ELR (cell line): ENCODE data around the gene CXorf65.
A peak's percentile ranks its signal among the peaks of the same experiment; 100 is the strongest.

Experiments used
- DNase-seq: peaks from one replicate; pipeline ENCODE4 v3.0.0-alpha.2; 2015; ENCODE audit warnings: low read depth

Gene CXorf65

DNA sequence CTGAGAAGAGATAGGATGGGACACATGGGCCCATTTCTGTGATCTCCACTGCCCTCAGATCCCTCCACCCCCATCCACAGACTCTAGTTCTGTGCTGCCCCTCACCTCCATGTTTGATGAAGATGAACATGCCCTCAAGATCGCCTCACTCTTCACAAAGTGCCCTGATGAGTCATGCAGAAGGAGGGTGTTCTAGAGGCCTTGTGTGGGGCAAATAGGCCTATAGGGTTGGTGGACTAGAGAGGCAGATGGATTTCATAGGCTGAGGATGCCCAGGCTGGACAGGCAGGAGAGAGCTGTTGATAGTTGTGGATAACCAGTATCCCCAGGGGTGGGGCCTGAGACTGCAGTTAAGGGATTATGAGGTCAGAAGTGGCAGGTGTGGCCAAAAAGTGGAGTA, at the start of gene CXorf65:
Gene CXorf65, minus strand, starts transcription at position 314 of the 400 bp plus-strand sequence. Its CDS starts 184 bp downstream, at position 130.
- no peak for DNase-seq

DNA sequence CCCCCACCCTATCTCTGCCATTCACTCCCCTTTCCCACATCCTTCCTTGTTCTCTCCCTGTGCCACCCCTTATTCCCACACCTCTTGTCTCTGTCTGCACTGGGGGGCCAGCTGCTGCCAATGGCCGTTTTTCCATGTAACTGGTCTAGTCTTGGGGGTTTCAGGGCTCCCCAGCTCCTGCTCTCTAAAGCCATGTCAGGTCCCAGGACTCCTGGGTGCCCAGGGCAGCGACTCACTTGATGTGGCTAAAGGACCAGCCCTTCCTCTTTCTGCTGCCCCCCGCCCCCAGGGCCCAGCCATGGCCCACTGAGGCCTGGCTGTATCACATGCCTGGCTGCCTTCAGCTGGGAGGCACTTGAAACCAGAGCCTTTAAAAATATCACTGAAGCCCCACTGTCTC, 48.1 kb upstream of the CXorf65 start:
- no peak for DNase-seq

DNA sequence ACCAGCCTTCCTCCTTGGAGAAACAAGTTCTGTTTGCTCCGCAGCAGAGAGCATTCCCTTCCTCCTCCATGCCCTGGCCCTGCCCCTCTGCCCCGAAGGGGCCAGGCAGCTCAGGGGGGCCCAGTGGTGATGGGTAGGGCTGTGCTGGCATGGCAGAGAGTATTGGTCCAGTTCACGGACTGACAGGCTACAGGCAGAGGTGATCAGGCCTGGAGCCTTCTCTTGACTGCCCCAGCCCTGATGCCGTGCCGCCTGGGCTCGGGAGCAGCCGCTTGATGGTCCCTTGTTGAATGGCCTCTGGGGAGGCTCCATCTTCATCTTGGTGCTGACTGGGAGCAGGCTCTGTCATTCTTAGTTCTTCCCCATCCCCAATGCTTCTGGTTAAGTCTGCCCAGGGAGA, 47.7 kb upstream of the CXorf65 start:
- DNase-seq, result no peak

DNA sequence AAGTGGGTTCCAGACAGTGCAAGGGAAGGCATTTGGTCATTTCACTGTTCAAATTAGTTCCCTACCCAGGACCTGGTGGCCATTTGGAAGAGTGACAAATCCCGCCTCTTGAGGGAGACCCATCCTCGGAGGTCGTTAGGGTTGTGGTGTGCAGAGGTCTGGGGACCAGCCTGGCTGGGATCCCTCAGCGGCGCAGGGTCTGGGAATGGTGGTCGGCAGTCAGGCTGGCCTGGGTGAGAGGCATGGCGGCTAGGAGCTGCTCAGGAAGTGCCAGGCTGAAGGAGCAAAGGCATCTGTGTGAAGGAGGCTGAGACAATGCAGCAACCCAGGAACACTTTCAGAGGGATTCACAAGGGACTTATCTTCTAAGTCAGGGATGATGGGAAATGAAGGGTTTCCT, 44.8 kb upstream of the CXorf65 start:
- no peak for DNase-seq

DNA sequence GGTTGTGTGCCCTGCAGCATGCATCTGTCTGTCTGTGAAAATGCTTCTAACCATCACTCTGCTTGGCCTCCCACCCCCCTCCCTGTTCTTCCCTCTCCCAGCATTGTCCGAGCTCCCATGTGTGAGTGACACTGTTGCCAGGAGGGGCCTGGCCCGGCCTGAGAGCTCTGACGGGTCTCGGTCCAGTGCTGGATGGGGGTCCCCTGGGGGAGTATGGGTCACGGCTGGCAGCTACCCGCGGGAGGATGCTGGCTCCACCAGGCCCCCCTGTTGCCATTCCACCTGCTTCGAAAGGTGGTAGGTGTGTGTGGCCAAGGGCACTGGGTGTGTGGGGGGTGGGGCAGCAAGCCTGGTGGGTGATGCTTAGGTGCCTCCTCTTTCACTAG, 41.7 kb upstream of the CXorf65 start:
- no peak for DNase-seq

DNA sequence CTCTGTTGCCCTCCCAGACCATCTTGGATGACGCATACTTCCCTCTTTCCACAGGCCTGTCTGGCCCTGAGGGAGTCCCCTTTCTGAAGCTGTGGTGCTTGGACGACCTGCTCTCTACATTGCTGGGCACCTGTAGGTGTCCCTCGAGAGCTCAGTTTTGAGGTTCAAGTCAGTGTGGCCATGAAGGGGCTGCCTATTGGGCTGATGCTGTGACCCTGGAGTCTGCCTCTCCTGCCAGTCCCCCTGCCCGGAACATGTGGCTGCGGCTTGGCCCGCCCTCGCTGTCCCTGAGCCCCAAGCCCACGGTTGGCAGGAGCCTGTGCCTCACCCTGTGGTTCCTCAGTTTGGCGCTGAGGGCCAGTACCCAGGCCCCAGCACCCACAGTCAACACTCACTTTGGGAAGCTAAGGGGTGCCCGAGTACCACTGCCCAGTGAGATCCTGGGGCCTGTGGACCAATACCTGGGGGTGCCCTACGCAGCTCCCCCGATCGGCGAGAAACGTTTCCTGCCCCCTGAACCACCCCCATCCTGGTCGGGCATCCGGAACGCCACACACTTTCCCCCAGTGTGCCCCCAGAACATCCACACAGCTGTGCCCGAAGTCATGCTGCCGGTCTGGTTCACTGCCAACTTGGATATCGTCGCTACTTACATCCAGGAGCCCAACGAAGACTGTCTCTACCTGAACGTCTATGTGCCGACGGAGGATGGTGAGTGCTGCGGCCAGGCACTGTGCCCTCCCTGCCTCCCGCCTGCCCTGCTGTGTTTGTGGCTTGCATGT, 41.1 kb upstream of the CXorf65 start:
- peak; percentile 8 for DNase-seq

DNA sequence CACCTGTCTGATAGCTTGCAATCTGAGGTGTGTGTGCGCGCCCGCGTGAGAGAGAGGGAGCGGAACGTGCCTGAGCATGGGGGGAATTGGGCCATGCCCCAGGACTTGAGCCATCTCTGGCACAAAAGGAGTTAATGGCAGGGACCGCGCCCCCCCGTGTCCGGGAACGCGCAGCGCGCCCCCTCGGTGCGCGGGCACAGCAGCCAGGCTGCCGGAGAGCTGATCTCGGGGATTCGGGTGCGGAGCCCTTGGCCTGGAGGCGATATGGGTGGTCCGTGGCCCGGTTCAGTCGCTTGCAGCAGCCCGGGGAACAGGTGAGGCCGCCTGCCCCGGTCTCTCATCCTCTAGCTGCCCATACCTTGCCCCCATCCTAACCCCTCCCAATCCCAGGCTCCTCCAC, 38.1 kb upstream of the CXorf65 start, which contains the start of gene NLGN3:
Gene NLGN3, plus strand, starts transcription at position 191 of the 400 bp plus-strand sequence. CDS start 2,909 bp downstream, outside the sequence.
- DNase-seq, result peak; percentile 2

DNA sequence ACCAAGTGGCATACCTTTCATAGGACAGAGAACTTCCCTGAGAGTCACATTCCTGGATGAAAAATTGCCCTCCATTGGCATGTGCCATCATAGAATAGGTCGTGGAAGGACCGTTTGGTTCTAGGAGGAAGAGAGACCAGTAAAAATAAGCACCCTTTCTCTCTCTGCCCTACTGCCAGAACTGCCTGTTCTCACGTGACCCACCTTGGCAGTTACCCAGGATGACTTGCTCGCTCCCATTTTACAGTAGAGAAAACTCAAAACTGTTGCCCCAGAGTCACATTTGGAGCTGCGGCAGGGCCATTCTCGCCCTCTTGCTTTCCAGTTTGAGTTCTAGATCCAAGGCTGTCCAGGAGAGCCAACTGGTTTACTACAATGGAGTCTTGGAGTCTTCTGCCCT, 37.0 kb upstream of the CXorf65 start:
- no peak for DNase-seq

DNA sequence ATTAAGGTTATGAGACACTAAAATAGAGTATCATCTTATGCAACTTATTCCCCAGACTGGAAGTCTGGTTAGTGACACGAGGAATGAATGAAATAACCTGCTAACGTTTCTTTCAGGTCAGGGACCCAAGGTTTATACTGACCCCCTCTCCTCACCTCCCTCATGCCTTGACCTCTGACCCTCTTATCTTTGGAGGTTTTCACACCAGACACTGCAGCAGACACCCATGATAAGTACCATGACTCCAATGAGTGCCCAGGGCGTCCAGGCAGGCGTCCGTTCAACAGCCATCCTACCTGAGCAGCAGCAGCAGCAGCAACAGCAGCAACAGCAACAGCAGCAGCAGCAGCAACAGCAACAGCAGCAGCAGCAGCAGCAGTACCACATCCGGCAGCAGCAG, 33.9 kb upstream of the CXorf65 start:
- DNase-seq, result no peak

DNA sequence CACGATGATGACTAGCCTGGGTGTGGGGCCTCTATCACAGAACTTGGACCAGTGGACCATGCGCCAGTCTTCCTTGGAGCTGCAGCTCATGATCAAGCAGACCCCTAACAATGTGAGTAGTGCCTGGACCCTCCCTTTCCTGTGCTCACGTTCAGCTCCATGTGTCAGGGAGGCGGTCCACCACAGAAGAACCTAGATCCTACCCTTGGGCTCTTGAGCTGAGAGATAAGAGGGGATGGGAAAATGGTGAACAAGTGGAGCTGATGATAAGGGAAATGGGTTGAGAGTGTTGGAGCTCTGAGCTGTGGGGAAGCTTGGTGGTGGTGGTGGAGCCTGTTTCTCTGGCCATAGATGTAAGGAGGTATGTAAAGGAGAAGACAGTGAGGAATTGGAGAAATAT, 25.0 kb upstream of the CXorf65 start:
- no peak for DNase-seq

DNA sequence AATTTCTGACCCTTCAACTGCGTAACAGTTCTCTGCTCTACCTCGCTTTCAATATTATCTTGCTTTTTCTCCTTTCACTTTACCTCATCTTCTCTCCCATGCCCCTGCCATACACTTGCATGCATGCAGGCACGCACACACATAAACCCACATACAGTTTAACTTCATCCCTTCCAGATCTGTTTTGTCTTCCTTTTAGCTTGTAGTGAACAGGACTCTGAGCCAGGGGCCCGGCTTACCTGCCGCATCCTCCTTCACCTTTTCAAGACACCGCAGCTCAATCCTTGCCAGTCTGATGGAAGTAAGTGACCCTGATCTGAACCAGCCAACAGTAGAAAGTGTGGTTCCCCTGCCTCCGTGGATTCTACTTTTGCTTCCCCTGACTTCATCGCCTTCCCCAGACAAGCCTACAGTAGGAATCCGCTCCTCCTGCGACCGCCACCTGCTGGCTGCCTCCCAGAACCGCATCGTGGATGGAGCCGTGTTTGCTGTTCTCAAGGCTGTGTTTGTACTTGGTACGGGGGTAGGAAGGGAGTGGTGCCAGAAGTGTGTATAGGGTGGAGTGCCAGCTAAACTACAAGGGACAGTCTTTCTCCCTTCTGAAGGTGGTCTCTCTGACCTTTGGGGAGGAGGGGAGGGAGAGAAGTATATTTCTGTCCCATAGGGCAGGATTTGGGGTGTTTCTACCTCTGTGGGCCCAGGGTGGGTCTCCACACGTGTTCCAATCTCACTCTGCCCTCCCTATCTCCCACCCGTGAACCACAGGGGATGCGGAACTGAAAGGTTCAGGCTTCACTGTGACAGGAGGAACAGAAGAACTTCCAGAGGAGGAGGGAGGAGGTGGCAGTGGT, 22.6 kb upstream of the CXorf65 start:
- peak; percentile 53 for DNase-seq

DNA sequence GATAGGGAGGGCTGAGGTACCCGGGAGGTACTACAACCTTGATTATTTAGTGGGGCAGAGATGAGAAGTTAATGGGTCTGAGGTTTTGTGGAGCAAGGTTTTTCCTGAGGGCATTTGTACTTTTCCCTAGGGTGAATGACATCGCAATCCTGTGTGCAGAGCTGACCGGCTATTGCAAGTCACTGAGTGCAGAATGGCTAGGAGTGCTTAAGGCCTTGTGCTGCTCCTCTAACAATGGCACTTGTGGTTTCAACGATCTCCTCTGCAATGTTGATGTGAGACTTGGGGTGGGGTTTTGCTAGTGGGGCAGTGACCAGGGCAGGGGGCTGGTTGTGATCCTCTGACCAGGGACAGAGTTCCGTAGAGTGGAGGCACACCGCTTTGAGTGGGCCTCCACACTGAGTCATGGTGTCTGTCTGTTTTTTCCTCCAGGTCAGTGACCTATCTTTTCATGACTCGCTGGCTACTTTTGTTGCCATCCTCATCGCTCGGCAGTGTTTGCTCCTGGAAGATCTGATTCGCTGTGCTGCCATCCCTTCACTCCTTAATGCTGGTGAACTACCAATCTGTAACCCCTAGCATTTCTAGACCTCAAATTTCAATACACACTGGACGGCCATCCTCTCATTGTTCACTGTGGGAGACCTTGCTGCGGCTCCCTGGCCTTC, 21.8 kb upstream of the CXorf65 start:
- DNase-seq, result peak; percentile 47

DNA sequence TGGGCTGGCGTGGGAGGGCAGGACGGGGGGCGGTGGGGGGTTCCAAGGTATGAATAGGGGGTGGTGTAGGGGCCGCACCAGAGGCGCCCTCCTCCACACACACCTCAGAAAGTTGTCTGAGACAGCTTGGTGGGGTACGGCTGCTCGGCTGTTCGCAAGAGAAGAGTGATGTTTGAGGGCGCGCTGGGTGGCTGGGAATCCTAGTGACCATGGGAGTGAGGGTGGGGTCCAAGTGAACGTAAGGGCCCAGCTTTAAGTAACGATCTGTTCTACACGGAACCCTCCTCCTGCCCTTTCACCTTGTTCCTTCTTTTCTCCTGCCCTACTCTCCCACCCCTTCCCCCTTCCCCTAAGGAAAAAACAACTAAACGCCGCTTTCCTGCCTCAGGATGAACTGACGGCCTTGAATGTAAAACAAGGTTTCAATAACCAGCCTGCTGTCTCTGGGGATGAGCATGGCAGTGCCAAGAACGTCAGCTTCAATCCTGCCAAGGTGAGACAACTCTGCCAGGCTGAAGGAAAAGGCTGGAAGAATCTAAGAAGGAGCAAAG, 12.5 kb upstream of the CXorf65 start:
- DNase-seq, result no peak

DNA sequence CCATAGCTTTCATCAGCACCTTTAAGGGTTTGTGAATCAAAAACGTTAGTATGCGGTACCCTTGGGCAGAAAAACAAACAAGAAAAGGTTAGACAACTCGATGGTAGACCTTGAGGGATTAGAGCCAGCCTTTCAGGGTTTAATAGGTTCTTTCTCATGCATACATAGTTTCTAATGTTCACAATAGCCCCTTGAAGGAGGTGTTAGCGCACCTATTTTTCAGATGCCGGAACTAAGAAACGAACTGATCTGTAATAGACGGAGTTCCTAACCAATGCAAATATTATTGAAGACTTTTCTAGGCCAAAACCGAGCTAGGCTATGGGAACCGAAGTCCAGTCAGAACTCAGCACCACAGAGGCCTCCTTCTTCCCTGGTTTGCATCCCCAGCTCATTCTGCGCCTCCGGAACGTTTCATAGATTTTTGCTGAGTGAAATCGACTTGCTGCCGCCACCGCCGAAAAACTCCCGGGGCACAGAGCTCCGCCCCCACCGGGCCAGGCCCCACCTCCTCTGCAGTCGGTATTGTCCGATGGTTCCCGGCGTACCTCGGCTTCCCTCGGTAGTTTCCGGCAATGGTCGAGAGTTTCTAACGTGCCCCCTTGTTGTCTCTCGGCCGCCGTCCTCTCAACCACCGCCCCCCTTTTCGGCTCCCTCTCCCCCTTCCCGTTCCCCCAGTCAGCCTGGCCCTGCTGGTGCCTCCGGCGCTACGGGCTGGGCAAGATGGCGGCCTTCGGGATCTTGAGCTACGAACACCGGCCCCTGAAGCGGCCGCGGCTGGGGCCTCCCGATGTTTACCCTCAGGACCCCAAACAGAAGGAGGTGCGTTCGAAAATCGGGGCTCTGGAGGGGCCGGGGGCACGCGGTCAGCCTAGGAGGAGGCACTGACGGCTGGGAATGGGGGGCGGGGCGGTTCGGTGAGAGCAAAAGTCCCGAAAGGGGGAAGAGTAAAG, 11.8 kb upstream of the CXorf65 start, which contains the start of gene MED12:
Gene MED12, plus strand, starts transcription at position 565 of the 953 bp plus-strand sequence. Its CDS starts 159 bp downstream, at position 724.
- peak; percentile 79 for DNase-seq

DNA sequence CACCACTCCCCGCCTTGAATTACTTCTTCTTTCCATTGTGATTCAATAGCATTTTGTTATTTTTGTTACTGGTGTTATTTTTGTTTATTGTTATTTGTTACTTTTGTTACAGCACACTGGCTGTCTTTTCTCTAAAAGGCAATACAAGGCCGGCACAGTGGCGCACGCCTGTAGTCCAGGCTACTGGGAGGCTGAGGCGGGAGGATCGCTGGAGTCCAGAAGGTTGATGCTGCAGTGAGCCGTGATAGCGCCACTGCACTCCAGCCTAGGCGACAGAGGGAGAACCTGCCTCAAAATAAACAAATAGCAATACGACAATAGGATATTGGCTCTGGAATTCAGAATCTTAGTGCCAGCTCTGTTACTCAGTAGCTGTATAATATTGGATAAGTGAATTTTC, 10.8 kb upstream of the CXorf65 start:
- no peak for DNase-seq

DNA sequence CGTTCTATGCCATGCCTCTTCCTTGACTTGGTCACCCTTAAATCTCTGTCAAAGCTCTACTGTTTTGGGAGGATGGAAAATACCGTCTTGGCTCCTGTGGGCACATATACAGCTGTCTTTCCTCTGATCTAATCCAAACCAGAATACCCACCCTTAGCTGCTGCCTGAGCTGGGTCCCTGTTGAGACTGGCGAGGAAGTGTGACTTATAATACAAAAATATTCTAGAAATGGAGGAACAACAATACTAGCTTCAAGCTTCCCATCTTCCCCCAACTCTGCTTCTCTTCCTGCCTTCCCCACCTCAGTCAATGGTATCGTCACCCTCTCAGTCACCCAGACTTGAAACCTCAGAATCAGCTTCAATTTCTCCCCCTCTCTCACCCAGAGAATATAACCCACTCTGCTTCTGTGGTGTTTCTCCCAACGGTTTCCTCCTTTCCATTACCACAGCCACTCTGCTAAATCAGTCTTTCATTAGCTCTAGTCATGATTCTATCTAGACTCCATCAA, 5.4 kb upstream of the CXorf65 start:
- DNase-seq, result no peak

DNA sequence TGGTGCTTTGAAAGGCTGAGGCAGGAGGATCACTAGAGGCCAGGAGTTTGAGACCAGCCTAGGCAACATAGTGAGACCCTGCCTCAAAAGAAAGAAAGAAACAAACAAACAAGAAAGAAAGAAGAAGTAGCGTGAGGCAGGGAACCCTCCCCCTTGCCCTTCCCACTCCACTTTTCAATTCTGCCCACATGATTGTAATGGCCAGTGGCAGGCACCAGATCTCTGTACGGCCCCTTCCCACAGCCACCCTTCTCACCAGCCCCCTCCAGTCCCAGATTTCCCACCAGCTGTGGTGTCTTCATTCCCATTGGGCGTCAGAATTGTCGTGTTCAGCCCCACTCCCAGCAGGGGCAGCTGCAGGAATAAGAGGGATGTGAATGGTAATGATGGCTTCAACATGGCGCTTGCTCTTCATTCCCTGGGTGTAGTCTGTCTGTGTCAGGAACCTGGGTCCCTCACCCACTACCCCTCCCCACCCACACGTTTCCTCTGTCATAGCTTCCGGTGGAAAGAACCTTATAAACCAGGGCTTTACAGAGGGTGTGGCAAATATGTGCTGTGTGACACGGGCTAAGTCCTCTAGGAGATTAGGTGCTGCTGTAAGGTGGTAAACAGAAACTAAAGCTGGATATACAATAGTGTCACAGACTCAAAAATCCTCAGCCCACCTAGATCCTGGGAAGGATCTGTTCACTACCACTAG, 4.8 kb upstream of the CXorf65 start, which contains the start of gene IL2RG:
Gene IL2RG, minus strand, starts transcription at position 437 of the 703 bp plus-strand sequence. Its CDS starts 38 bp downstream, at position 399.
- DNase-seq, result no peak

DNA sequence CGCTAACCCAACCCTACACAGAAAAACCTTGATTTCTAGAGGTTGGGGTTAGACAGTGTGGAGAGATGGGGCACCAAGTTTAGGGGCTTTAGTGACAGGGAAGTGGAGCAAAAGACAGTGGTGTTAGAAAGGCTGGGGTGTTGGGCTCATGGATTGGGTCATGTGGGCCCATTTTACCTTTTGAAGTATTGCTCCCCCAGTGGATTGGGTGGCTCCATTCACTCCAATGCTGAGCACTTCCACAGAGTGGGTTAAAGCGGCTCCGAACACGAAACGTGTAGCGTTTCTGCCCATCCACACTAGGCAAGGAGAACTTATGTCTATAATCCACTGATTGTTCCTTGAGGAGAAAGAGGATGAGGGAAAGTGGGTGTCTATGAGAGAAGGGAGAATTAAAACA, 2.5 kb upstream of the CXorf65 start:
- DNase-seq, result no peak

DNA sequence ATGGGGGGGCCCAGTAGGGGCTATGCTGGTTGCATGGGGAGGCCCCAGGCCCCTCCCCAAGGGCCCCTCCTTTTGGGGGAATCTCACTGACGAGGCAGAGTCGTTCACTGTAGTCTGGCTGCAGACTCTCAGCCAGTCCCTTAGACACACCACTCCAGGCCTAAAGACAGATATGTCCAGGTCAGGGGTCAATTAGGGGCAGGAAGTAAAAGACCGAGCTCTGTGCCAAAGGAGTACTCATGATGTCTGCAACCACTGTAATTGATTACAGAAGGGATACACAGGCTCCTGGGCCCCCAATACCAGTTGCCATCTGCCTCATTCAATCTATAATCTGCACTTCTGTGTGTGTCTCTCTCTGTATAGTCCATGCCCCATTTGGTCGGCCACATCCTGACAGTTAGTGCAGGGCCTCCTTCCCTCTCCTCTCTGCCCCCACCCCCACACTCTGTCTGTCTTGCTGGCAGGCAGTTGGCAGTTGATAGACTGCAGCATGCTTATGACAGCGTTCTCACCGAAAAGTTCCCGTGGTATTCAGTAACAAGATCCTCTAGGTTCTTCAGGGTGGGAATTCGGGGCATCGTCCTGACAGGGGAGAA, 1.3 kb upstream of the CXorf65 start:
- no peak for DNase-seq

DNA sequence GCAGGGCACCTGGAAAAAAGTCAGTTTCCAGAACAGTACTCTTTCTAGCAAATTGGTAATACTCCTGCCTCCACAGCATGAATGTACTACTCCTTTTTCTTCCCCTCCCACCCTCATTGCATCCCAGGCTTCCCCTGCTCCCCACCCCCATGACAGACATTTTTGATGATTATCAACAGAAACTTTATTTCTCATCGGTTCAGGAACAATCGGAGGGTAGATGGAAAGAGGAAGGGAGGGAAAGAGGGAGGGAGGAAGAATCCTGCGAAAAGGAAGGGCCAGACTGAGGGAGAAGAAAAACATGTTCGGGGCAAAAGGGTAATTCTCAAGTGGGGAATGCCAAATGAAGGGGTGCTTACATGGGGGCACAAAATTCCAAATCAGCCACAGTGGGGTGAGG, 705 bp upstream of the CXorf65 start:
- no peak for DNase-seq
